ENCODE measurements around the gene ZFPM1.

DNA sequence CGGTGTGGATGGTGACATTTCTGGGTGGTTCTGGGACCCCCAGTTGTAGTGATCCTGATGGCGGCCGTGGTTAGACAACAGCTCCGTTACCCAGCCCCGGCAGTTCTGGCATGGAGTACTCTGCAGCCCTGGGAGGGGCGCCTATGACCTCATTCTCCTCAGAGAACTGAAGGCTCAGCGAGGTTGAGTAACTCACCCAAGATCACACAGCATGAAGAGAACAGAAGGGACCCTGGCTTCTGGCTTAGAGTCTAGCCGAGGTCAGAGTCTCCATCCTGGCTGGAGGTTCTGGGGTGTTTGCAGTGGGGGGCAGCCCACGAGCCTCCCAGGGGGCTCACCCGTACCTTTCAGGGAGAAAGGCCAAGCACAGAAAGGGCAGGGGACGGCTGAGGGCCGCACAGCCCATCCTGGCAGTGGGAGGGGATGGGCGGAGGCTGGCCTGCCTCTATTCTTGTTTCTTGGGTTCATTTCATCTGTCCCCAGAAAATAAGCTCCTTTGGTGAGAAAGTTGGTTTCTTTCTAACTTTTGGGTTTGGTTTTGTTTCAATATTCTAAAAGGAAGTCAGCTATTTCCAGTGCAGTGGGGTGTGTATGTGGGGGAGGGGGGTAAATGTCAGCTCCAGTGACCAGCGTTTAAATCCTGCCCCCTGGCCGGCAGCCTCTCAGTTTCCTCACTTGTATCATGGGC, 13.2 kb downstream of the ZFPM1 start:
- no peak for TF ChIP-seq POLR2A (IDR thresholded peaks at IDR 0.05)
- TF ChIP-seq, protein P1, sequence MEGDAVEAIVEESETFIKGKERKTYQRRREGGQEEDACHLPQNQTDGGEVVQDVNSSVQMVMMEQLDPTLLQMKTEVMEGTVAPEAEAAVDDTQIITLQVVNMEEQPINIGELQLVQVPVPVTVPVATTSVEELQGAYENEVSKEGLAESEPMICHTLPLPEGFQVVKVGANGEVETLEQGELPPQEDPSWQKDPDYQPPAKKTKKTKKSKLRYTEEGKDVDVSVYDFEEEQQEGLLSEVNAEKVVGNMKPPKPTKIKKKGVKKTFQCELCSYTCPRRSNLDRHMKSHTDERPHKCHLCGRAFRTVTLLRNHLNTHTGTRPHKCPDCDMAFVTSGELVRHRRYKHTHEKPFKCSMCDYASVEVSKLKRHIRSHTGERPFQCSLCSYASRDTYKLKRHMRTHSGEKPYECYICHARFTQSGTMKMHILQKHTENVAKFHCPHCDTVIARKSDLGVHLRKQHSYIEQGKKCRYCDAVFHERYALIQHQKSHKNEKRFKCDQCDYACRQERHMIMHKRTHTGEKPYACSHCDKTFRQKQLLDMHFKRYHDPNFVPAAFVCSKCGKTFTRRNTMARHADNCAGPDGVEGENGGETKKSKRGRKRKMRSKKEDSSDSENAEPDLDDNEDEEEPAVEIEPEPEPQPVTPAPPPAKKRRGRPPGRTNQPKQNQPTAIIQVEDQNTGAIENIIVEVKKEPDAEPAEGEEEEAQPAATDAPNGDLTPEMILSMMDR (IDR thresholded peaks at IDR 0.05): no peak
